SU-DHL-6 (cell line): ENCODE results near the gene PGBD5.

Experiments
- H2AFZ ChIP-seq: fragments of 200-600 bp; sonication (generic); 2 replicates; pipeline ENCODE4 v1.6.1; 2014; ENCODE audit warnings: low read depth, mild to moderate bottlenecking, moderate library complexity, mixed read lengths, antibody characterized with exemption, low read length; ENCODE audit not compliant: severe bottlenecking
- H3F3A ChIP-seq: fragments of 200-600 bp; shearing (Covaris generic); 2 replicates; pipeline ENCODE4 v1.6.0; 2016; ENCODE audit warnings: antibody characterized with exemption, mild to moderate bottlenecking; ENCODE audit not compliant: insufficient read depth
- H3K27ac ChIP-seq: fragments of 200-600 bp; sonication (generic); 2 replicates; pipeline ENCODE4 v1.5.1; 2016; ENCODE audit warnings: low read depth, mild to moderate bottlenecking, low read length, moderate library complexity, mixed read lengths
- H3K27me3 ChIP-seq: fragments of 200-600 bp; sonication (generic), shearing (Covaris generic); 2 replicates; pipeline ENCODE4 v1.6.0; 2014; ENCODE audit warnings: mild to moderate bottlenecking, low read length
- H3K36me3 ChIP-seq: fragments of 200-600 bp; sonication (generic); 2 replicates; pipeline ENCODE4 v1.6.1; 2014; ENCODE audit warnings: mild to moderate bottlenecking, low read length, mixed read lengths
- H3K4me2 ChIP-seq: fragments of 300-600, 200-600 bp; shearing (Covaris generic), sonication (generic); 2 replicates; pipeline ENCODE4 v1.6.0; 2014; ENCODE audit warnings: low read length, low read depth, mild to moderate bottlenecking; ENCODE audit not compliant: poor library complexity, severe bottlenecking
- H3K4me3 ChIP-seq: fragments of 200-600 bp; sonication (generic); 2 replicates; pipeline ENCODE4 v1.5.1; 2014; ENCODE audit warnings: antibody characterized with exemption, low read length, mild to moderate bottlenecking, mixed read lengths; ENCODE audit not compliant: insufficient read depth, poor library complexity, severe bottlenecking
- H3K79me2 ChIP-seq: fragments of 200-600 bp; sonication (generic); 2 replicates; pipeline ENCODE4 v1.6.1; 2014; ENCODE audit warnings: mild to moderate bottlenecking, low read length, moderate library complexity; ENCODE audit not compliant: insufficient read depth
- H3K9ac ChIP-seq: fragments of 200-600 bp; sonication (generic); 2 replicates; pipeline ENCODE4 v1.7.0; 2014; ENCODE audit warnings: mild to moderate bottlenecking, low read length
- H3K9me2 ChIP-seq: fragments of 200-600 bp; sonication (generic); replicated peaks from 2 replicates; pipeline ENCODE4 v1.6.1; 2014; ENCODE audit warnings: low read length; ENCODE audit not compliant: insufficient read depth
- H3K9me3 ChIP-seq: fragments of 200-600 bp; sonication (generic); 2 replicates; pipeline ENCODE4 v1.6.1; 2014; ENCODE audit warnings: low read length, mixed read lengths; ENCODE audit not compliant: insufficient read depth
- H4K20me1 ChIP-seq: fragments of 200-600 bp; sonication (generic); 2 replicates; pipeline ENCODE4 v1.6.1; 2014; ENCODE audit warnings: low read depth, mild to moderate bottlenecking, antibody characterized with exemption, low read length, moderate library complexity, mixed read lengths
- EZH2phosphoT487 ChIP-seq: fragments of 200-600 bp; sonication (generic), shearing (Covaris generic); conservative IDR thresholded peaks from 2 replicates; pipeline ENCODE4 v1.6.1; 2018; ENCODE audit warnings: mild to moderate bottlenecking, antibody characterized with exemption, low read length, moderate library complexity, mixed read lengths
- TF ChIP-seq, protein P1 (sequence below): fragments of 200-600 bp; sonication (generic); IDR thresholded peaks from one replicate; pipeline ENCODE4 v1.5.1; 2017; ENCODE audit warnings: antibody characterized with exemption, mild to moderate bottlenecking, low read length, moderate library complexity; ENCODE audit not compliant: insufficient read depth, poor library complexity, severe bottlenecking

The PGBD5 gene

GRCh38 chr1:230345139-230345885 lies 80.8 kb downstream of the PGBD5 start:
- no peaks in the 10 kb centered on the region for H3K9me2 ChIP-seq
- H3K36me3 ChIP-seq, result no peaks in the 10 kb centered on the region
- no peaks in the 10 kb centered on the region for H3K27me3 ChIP-seq
- H3K9me3 ChIP-seq, result no peaks in the 10 kb centered on the region
- no peak overlapping the region for H3K27ac ChIP-seq
- no peak overlapping the region for H3K9ac ChIP-seq
- no peak overlapping the region for H3K4me3 ChIP-seq
- no peaks in the 10 kb centered on the region for H3F3A ChIP-seq
- H3K79me2 ChIP-seq, result no peaks in the 10 kb centered on the region
- no peaks in the 10 kb centered on the region for H4K20me1 ChIP-seq
- TF ChIP-seq, protein P1, sequence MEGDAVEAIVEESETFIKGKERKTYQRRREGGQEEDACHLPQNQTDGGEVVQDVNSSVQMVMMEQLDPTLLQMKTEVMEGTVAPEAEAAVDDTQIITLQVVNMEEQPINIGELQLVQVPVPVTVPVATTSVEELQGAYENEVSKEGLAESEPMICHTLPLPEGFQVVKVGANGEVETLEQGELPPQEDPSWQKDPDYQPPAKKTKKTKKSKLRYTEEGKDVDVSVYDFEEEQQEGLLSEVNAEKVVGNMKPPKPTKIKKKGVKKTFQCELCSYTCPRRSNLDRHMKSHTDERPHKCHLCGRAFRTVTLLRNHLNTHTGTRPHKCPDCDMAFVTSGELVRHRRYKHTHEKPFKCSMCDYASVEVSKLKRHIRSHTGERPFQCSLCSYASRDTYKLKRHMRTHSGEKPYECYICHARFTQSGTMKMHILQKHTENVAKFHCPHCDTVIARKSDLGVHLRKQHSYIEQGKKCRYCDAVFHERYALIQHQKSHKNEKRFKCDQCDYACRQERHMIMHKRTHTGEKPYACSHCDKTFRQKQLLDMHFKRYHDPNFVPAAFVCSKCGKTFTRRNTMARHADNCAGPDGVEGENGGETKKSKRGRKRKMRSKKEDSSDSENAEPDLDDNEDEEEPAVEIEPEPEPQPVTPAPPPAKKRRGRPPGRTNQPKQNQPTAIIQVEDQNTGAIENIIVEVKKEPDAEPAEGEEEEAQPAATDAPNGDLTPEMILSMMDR, result no peak
- no peak for TF ChIP-seq EZH2phosphoT487
- H3K4me2 ChIP-seq, result no peak overlapping the region
- no peak overlapping the region for H2AFZ ChIP-seq

DNA sequence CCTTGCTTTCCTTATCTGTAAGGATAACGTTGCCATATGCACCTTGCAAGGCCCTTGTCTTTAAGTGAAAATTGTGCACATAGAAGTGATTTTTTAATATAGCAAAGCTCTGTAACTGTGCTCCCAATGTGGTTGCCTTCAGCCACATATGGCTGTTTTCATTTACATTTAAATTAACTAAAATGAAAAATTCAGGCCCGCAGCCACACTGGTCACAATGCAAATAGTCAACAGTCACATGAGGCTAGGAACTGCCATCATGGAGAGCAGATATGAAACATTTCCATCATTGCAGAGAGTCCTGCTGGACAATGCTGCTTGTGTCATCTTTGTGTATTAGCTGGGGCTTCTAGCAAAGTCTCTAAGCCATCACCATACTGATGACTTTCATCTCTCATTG lies 83.4 kb downstream of the PGBD5 start:
- H3K27ac ChIP-seq, result no peak overlapping the region
- H2AFZ ChIP-seq, result no peak overlapping the region
- no peak overlapping the region for H3K4me3 ChIP-seq
- H4K20me1 ChIP-seq, result no peaks in the 10 kb centered on the region
- no peaks in the 10 kb centered on the region for H3K79me2 ChIP-seq
- TF ChIP-seq EZH2phosphoT487, result no peak
- TF ChIP-seq, protein P1, result no peak
- H3K4me2 ChIP-seq, result no peak overlapping the region
- H3K9me2 ChIP-seq, result no peaks in the 10 kb centered on the region
- no peaks in the 10 kb centered on the region for H3K9me3 ChIP-seq
- H3K9ac ChIP-seq, result no peak overlapping the region
- no peaks in the 10 kb centered on the region for H3K36me3 ChIP-seq
- no peaks in the 10 kb centered on the region for H3F3A ChIP-seq
- H3K27me3 ChIP-seq, result no peaks in the 10 kb centered on the region

GRCh38 chr1:230342019-230342418 lies 84.1 kb downstream of the PGBD5 start:
- Histone ChIP-seq H3F3A (no peaks in the 10 kb centered on the region), H3K36me3 (no peaks in the 10 kb centered on the region), H3K9me3 (no peaks in the 10 kb centered on the region), H3K4me3 (no peak overlapping the region), H3K27me3 (no peaks in the 10 kb centered on the region), H3K79me2 (no peaks in the 10 kb centered on the region), H2AFZ (no peak overlapping the region), H4K20me1 (no peaks in the 10 kb centered on the region), H3K9ac (no peak overlapping the region), H3K4me2 (no peak overlapping the region), H3K27ac (no peak overlapping the region), H3K9me2 (no peaks in the 10 kb centered on the region)
- TF ChIP-seq, protein P1, result no peak
- TF ChIP-seq EZH2phosphoT487, result no peak
